Measurements from ENCODE around the gene SYNPR. TPM values are rescaled to one million over a fixed set of nuclear protein-coding genes. Genes with fewer than 3 reads are reported as not detected.

SYNPR gene
- total RNA-seq, 1 donor from 2014 or later = not detected

GRCh38 chr3:63474828-63475518 is 196.9 kb downstream of the SYNPR start:
- Histone ChIP-seq H3K9me3 (ENCODE audit: control insufficient read depth in 3 of 3, low read length in 3 of 3) (peaks cover 0 to 2% (median 0%) of the 10 kb centered on the region in 3 donors), H3K27me3 (ENCODE audit: control insufficient read depth in 3 of 3, insufficient read depth in 3 of 3, low read length in 3 of 3) (no peaks in the 10 kb centered on the region), H3K4me1 (ENCODE audit: control insufficient read depth in 3 of 3, insufficient read depth in 3 of 3, low read length in 3 of 3) (no peaks in the 10 kb centered on the region), H3K9ac (ENCODE audit: low read depth in 1 of 3, low read length in 3 of 3) (no peak overlapping the region), H3K27ac (ENCODE audit: low read depth, low read length) (no peak overlapping the region), H3K36me3 (ENCODE audit: control insufficient read depth in 3 of 3, insufficient read depth in 3 of 3, low read length in 3 of 3) (no peaks in the 10 kb centered on the region), H3K4me3 (ENCODE audit: low read length in 3 of 3) (no peak overlapping the region)

- Histone ChIP-seq H3K9me3 (ENCODE audit: control insufficient read depth in 3 of 3, low read length in 3 of 3) (no peaks in the 10 kb centered on the region), H3K9ac (ENCODE audit: low read depth in 1 of 3, low read length in 3 of 3) (no peak overlapping the region), H3K27ac (ENCODE audit: low read depth, low read length) (no peak overlapping the region), H3K36me3 (ENCODE audit: control insufficient read depth in 3 of 3, insufficient read depth in 3 of 3, low read length in 3 of 3) (no peaks in the 10 kb centered on the region), H3K4me1 (ENCODE audit: control insufficient read depth in 3 of 3, insufficient read depth in 3 of 3, low read length in 3 of 3) (no peaks in the 10 kb centered on the region), H3K4me3 (ENCODE audit: low read length in 3 of 3) (no peak overlapping the region), H3K27me3 (ENCODE audit: control insufficient read depth in 3 of 3, insufficient read depth in 3 of 3, low read length in 3 of 3) (no peaks in the 10 kb centered on the region)
Measured at GRCh38 chr3:63477494-63478129, 199.5 kb downstream of the SYNPR start.

DNA sequence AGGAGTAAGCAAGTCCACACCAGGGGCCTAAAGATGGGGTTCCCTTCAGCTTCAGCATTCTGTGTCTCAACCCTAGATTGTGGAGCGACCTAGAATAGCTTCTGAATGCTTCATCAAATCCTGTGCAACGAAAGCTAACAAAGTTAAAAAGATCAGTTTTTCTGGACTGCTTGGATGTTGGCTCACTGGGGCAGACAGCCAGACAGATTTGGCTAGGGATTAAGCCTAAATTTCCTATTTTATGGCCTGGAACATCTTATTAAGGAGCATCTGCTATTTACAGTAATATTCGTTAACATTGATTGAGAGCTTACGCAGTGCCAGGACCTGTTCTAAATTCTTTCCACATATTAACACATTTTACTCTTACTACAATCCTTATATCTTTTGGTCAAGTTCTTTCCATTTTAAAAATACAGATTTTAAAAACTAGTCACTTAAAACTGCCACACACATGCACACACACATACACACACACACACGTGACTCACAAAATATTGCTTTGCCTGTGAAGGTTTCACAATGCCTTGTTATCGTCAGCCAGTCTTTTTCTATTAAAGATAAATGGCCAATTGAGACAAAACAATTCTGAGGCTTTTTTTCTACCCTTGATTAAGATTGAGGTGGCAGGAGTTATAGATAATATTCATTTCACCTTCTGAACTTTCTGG is 201.0 kb downstream of the SYNPR start:
- Histone ChIP-seq H3K4me1 (ENCODE audit: control insufficient read depth in 3 of 3, insufficient read depth in 3 of 3, low read length in 3 of 3) (no peaks in the 10 kb centered on the region), H3K27ac (ENCODE audit: low read depth, low read length) (no peak overlapping the region), H3K9me3 (ENCODE audit: control insufficient read depth in 3 of 3, low read length in 3 of 3) (no peaks in the 10 kb centered on the region), H3K9ac (ENCODE audit: low read depth in 1 of 3, low read length in 3 of 3) (no peak overlapping the region), H3K27me3 (ENCODE audit: control insufficient read depth in 3 of 3, insufficient read depth in 3 of 3, low read length in 3 of 3) (no peaks in the 10 kb centered on the region), H3K4me3 (ENCODE audit: low read length in 3 of 3) (no peak overlapping the region), H3K36me3 (ENCODE audit: control insufficient read depth in 3 of 3, insufficient read depth in 3 of 3, low read length in 3 of 3) (no peaks in the 10 kb centered on the region)

DNA sequence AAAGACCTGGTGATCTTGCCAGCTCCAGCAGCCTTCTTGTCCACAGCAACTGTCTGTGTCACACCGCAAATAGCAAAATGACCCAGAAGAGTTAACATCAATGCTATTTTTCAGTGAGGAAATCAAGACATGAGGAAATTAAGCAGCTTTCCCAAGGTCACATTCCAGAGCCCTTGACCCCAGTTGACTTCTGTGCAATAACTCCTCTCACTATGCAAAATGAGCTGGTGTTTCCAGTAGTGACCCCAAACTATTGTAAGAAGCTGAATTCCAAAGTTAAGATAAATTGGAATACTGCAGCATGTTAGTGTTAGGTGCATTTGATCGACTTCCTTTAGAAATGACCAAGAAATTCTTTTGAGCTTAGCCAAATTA is 201.5 kb downstream of the SYNPR start:
- Histone ChIP-seq H3K9ac (ENCODE audit: low read depth in 1 of 3, low read length in 3 of 3) (no peak overlapping the region), H3K27ac (ENCODE audit: low read depth, low read length) (no peak overlapping the region), H3K4me3 (ENCODE audit: low read length in 3 of 3) (no peak overlapping the region), H3K36me3 (ENCODE audit: control insufficient read depth in 3 of 3, insufficient read depth in 3 of 3, low read length in 3 of 3) (no peaks in the 10 kb centered on the region), H3K4me1 (ENCODE audit: control insufficient read depth in 3 of 3, insufficient read depth in 3 of 3, low read length in 3 of 3) (no peaks in the 10 kb centered on the region), H3K27me3 (ENCODE audit: control insufficient read depth in 3 of 3, insufficient read depth in 3 of 3, low read length in 3 of 3) (no peaks in the 10 kb centered on the region), H3K9me3 (ENCODE audit: control insufficient read depth in 3 of 3, low read length in 3 of 3) (no peaks in the 10 kb centered on the region)

DNA sequence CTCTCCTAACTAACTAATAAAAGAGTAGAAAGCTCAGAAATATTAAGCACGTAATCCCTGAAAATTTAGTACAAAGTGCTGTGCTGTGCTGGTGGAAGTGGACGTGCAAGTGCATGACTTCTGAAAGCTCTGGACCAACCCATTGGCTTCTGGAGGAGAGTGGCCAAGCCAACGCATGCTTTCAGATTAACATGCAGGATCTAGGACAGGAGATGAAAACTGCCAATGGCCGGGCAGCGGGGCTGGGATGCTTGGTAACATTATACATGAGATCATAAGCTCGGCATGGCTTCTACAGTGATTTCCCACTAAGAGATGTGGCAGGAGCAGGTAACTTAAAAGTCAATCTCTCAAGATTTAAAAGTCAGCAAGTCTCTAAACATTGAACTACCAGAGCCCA is 203.5 kb downstream of the SYNPR start:
- Histone ChIP-seq H3K4me3 (ENCODE audit: low read length in 3 of 3) (no peak overlapping the region), H3K36me3 (ENCODE audit: control insufficient read depth in 3 of 3, insufficient read depth in 3 of 3, low read length in 3 of 3) (no peaks in the 10 kb centered on the region), H3K9ac (ENCODE audit: low read depth in 1 of 3, low read length in 3 of 3) (no peak overlapping the region), H3K9me3 (ENCODE audit: control insufficient read depth in 3 of 3, low read length in 3 of 3) (no peaks in the 10 kb centered on the region), H3K27ac (ENCODE audit: low read depth, low read length) (no peak overlapping the region), H3K27me3 (ENCODE audit: control insufficient read depth in 3 of 3, insufficient read depth in 3 of 3, low read length in 3 of 3) (no peaks in the 10 kb centered on the region), H3K4me1 (ENCODE audit: control insufficient read depth in 3 of 3, insufficient read depth in 3 of 3, low read length in 3 of 3) (no peaks in the 10 kb centered on the region)

- Histone ChIP-seq H3K27ac (ENCODE audit: low read depth, low read length) (no peak overlapping the region), H3K4me3 (ENCODE audit: low read length in 3 of 3) (no peak overlapping the region), H3K4me1 (ENCODE audit: control insufficient read depth in 3 of 3, insufficient read depth in 3 of 3, low read length in 3 of 3) (no peaks in the 10 kb centered on the region), H3K27me3 (ENCODE audit: control insufficient read depth in 3 of 3, insufficient read depth in 3 of 3, low read length in 3 of 3) (no peaks in the 10 kb centered on the region), H3K9me3 (ENCODE audit: control insufficient read depth in 3 of 3, low read length in 3 of 3) (no peaks in the 10 kb centered on the region), H3K36me3 (ENCODE audit: control insufficient read depth in 3 of 3, insufficient read depth in 3 of 3, low read length in 3 of 3) (no peaks in the 10 kb centered on the region), H3K9ac (ENCODE audit: low read depth in 1 of 3, low read length in 3 of 3) (no peak overlapping the region)
Measured at GRCh38 chr3:63482341-63482740, 204.2 kb downstream of the SYNPR start.

DNA sequence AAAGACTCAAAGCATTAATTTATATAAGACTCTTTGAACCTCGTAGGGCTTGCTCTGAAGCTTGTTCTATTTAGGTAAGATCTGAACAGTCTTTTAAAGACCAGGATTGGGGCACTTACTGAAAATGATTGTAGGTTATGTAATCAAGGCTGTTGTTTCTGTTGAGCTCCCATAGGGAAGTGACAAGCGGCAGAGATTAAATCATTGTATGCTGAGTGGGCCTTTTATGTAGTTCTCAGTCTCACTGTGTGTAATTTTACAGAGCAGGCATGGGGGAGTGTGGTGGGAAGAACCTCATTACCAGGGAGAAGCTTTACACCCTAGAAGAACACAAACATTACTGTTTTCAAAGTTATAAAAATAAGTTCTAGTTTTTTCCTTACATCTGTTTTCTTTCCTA is 214.4 kb downstream of the SYNPR start:
- Histone ChIP-seq H3K36me3 (ENCODE audit: control insufficient read depth in 3 of 3, insufficient read depth in 3 of 3, low read length in 3 of 3) (no peaks in the 10 kb centered on the region), H3K9ac (ENCODE audit: low read depth in 1 of 3, low read length in 3 of 3) (no peak overlapping the region), H3K27me3 (ENCODE audit: control insufficient read depth in 3 of 3, insufficient read depth in 3 of 3, low read length in 3 of 3) (peaks cover 0 to 3% (median 0%) of the 10 kb centered on the region in 3 donors), H3K4me3 (ENCODE audit: low read length in 3 of 3) (no peak overlapping the region), H3K4me1 (ENCODE audit: control insufficient read depth in 3 of 3, insufficient read depth in 3 of 3, low read length in 3 of 3) (no peaks in the 10 kb centered on the region), H3K9me3 (ENCODE audit: control insufficient read depth in 3 of 3, low read length in 3 of 3) (no peaks in the 10 kb centered on the region), H3K27ac (ENCODE audit: low read depth, low read length) (no peak overlapping the region)

DNA sequence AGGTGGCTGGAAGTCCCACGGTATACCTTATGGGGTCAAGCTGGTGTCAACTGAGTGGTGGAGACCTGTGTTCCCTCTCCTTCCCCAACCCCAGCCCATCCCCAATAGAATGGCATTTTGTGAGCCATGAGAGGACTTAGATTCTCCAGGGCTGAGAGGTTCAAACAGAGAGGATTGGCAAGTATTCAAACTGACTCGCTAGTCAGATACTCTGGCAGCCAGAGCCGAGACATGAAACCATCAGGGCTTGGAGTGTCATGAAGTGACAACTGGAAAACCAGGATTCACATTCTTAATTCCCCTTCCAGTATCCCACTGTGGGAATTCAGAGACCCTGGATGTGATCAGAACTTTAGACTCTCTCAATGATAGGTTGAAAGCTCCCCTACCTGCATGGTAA is 215.0 kb downstream of the SYNPR start:
- H3K36me3 ChIP-seq (ENCODE audit: control insufficient read depth in 3 of 3, insufficient read depth in 3 of 3, low read length in 3 of 3) = no peaks in the 10 kb centered on the region
- no peaks in the 10 kb centered on the region for H3K4me1 ChIP-seq (ENCODE audit: control insufficient read depth in 3 of 3, insufficient read depth in 3 of 3, low read length in 3 of 3)
- H3K27me3 ChIP-seq (ENCODE audit: control insufficient read depth in 3 of 3, insufficient read depth in 3 of 3, low read length in 3 of 3) = peaks cover 0 to 3% (median 0%) of the 10 kb centered on the region in 3 donors
- H3K9me3 ChIP-seq (ENCODE audit: control insufficient read depth in 3 of 3, low read length in 3 of 3) = no peaks in the 10 kb centered on the region
- no peak overlapping the region for H3K27ac ChIP-seq (ENCODE audit: low read depth, low read length)
- H3K9ac ChIP-seq (ENCODE audit: low read depth in 1 of 3, low read length in 3 of 3) = no peak overlapping the region
- no peak overlapping the region for H3K4me3 ChIP-seq (ENCODE audit: low read length in 3 of 3)

DNA sequence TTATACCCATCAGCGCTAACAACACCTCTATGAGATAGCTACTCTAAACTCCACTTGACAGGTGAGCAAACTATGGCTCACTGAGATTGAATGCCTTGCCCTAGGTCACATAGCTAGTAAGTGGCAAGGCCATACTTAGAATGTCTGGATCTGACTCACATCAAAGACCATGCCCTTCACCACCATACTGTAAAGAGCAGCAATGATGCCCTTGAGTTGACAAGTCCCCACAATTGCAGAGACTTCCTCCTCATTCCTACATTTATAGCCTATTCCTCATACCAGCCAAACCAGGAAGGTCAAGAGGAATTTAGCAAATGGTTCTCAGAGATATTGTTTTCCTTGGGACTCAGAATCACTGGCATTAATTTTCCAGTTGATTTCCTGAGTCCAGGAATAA is 216.5 kb downstream of the SYNPR start:
- Histone ChIP-seq H3K36me3 (ENCODE audit: control insufficient read depth in 3 of 3, insufficient read depth in 3 of 3, low read length in 3 of 3) (no peaks in the 10 kb centered on the region), H3K9me3 (ENCODE audit: control insufficient read depth in 3 of 3, low read length in 3 of 3) (no peaks in the 10 kb centered on the region), H3K4me1 (ENCODE audit: control insufficient read depth in 3 of 3, insufficient read depth in 3 of 3, low read length in 3 of 3) (no peaks in the 10 kb centered on the region), H3K27ac (ENCODE audit: low read depth, low read length) (no peak overlapping the region), H3K4me3 (ENCODE audit: low read length in 3 of 3) (no peak overlapping the region), H3K9ac (ENCODE audit: low read depth in 1 of 3, low read length in 3 of 3) (no peak overlapping the region), H3K27me3 (ENCODE audit: control insufficient read depth in 3 of 3, insufficient read depth in 3 of 3, low read length in 3 of 3) (peaks cover 0 to 3% (median 0%) of the 10 kb centered on the region in 3 donors)

- no peak overlapping the region for H3K4me3 ChIP-seq (ENCODE audit: low read length in 3 of 3)
- no peaks in the 10 kb centered on the region for H3K4me1 ChIP-seq (ENCODE audit: control insufficient read depth in 3 of 3, insufficient read depth in 3 of 3, low read length in 3 of 3)
- H3K27me3 ChIP-seq (ENCODE audit: control insufficient read depth in 3 of 3, insufficient read depth in 3 of 3, low read length in 3 of 3) = no peaks in the 10 kb centered on the region
- no peak overlapping the region for H3K9ac ChIP-seq (ENCODE audit: low read depth in 1 of 3, low read length in 3 of 3)
- no peak overlapping the region for H3K27ac ChIP-seq (ENCODE audit: low read depth, low read length)
- no peaks in the 10 kb centered on the region for H3K9me3 ChIP-seq (ENCODE audit: control insufficient read depth in 3 of 3, low read length in 3 of 3)
- no peaks in the 10 kb centered on the region for H3K36me3 ChIP-seq (ENCODE audit: control insufficient read depth in 3 of 3, insufficient read depth in 3 of 3, low read length in 3 of 3)
Measured at GRCh38 chr3:63497641-63498040, 219.5 kb downstream of the SYNPR start.
